ENCODE results near the gene SLC25A42. TPM values are rescaled to one million over a fixed set of nuclear protein-coding genes. Genes with fewer than 3 reads are reported as not detected.

Gene SLC25A42
- total and polyA plus RNA-seq, 2 of the 13 experiments (the other 11 are each of a cell fraction or from before 2014, with no cell fraction given), result 12.8 to 18.3 TPM

- H3K4me1 ChIP-seq (ENCODE audit: insufficient read depth, low read length), result peaks cover 14% of the 10 kb centered on the region
- ChIA-PET CTCF (ENCODE audit: low intra/inter-chr PET ratio, low total read pairs) (no interaction called here), POLR2A (no interaction called here)
- peaks cover 5% of the 10 kb centered on the region for H3K79me2 ChIP-seq (ENCODE audit: insufficient read depth, low read length)
- H4K20me1 ChIP-seq (ENCODE audit: insufficient read depth, low read length), result no peaks in the 10 kb centered on the region
- H3K4me3 ChIP-seq (replicated peaks in 1 of 3; ENCODE audit: insufficient read depth in 1 of 3, low read depth in 2 of 3, low read length in 3 of 3), result peak overlapping the region; percentile 67 to 80 (median 70)
- intact Hi-C loops (cut with micrococcal nuclease; ENCODE audit: unreplicated experiment), result loop anchor here (2.0 to 5.0 kb wide), 4 partner anchors 35 to 85 kb away; partner anchors contain the start of genes MEF2B and SLC25A42
- ATAC-seq (peak; percentile 41), DNase-seq (ENCODE audit: low spot score) (no peak), FAIRE-seq (no peak)
- H3K9me3 ChIP-seq (ENCODE audit: low read length), result peaks cover 3% of the 10 kb centered on the region; the same call in 1 of the 2 replicates
- H3K9ac ChIP-seq (ENCODE audit: insufficient read depth, low read depth, low read length), result peak overlapping the region; percentile 90
- H3K27ac ChIP-seq (ENCODE audit: extremely low read length, insufficient read depth, low read length), result peak overlapping the region; percentile 66
- H3K27me3 ChIP-seq (ENCODE audit: control insufficient read depth in 1 of 2, insufficient read depth in 2 of 2, low read length in 2 of 2), result no peaks in the 10 kb centered on the region
- TSS peak; percentile 75 for BruUV-seq (replicated peaks)
- in situ Hi-C loops (cut with HindIII; ENCODE audit: extremely low pct_ligation_motif_present, low pct_unique_long_range_greater_than_20kb), result loop anchor here (5.0 kb wide), 1 partner anchor 85 kb away; no protein-coding TSS in a partner anchor
- no peak overlapping the region for H2AFZ ChIP-seq (ENCODE audit: low read length)
- peak overlapping the region; percentile 99 for H3K4me2 ChIP-seq (ENCODE audit: low read depth, low read length)
- WGBS (ENCODE audit: low lambda C conversion rate), result 6% methylated on average over 19 of the region's 25 CpGs
- H3K36me3 ChIP-seq (replicated peaks in 1 of 2; ENCODE audit: control insufficient read depth in 1 of 2, insufficient read depth in 2 of 2, low read length in 2 of 2), result no peaks in the 10 kb centered on the region
- TF ChIP-seq, protein P1, sequence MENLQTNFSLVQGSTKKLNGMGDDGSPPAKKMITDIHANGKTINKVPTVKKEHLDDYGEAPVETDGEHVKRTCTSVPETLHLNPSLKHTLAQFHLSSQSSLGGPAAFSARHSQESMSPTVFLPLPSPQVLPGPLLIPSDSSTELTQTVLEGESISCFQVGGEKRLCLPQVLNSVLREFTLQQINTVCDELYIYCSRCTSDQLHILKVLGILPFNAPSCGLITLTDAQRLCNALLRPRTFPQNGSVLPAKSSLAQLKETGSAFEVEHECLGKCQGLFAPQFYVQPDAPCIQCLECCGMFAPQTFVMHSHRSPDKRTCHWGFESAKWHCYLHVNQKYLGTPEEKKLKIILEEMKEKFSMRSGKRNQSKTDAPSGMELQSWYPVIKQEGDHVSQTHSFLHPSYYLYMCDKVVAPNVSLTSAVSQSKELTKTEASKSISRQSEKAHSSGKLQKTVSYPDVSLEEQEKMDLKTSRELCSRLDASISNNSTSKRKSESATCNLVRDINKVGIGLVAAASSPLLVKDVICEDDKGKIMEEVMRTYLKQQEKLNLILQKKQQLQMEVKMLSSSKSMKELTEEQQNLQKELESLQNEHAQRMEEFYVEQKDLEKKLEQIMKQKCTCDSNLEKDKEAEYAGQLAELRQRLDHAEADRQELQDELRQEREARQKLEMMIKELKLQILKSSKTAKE (CRISPR knock-in tag; IDR thresholded peaks at IDR 0.05; ENCODE audit: borderline replicate concordance), result no peak
- TF ChIP-seq LCORL (IDR thresholded peaks at IDR 0.05) (no peak), LCORL (CRISPR knock-in tag; IDR thresholded peaks at IDR 0.05) (0 out of 2 replicates have a peak, but pooled peaks have one; percentile 13), NR3C1 (CRISPR knock-in tag; IDR thresholded peaks at IDR 0.05) (no peak), SMYD3 (CRISPR knock-in tag; IDR thresholded peaks at IDR 0.05) (no peak), ZNF766 (CRISPR knock-in tag; IDR thresholded peaks at IDR 0.05; ENCODE audit: borderline replicate concordance) (0 out of 2 replicates have a peak, but pooled peaks have one; percentile 21), SPEN (CRISPR knock-in tag; IDR thresholded peaks at IDR 0.05; ENCODE audit: low read depth) (no peak), ZNF777 (CRISPR knock-in tag; IDR thresholded peaks at IDR 0.05) (0 out of 2 replicates have a peak, but pooled peaks have one; percentile 3), RBAK (CRISPR knock-in tag; IDR thresholded peaks at IDR 0.05) (no peak), JARID2 (CRISPR knock-in tag; IDR thresholded peaks at IDR 0.05; ENCODE audit: insufficient replicate concordance) (no peak), KLF12 (CRISPR knock-in tag; IDR thresholded peaks at IDR 0.05; ENCODE audit: borderline replicate concordance) (0 out of 2 replicates have a peak, but pooled peaks have one; percentile 10), MEIS1 (CRISPR knock-in tag; IDR thresholded peaks at IDR 0.05; ENCODE audit: borderline replicate concordance) (0 out of 2 replicates have a peak, but pooled peaks have one; percentile 30), ZNF275 (CRISPR knock-in tag; IDR thresholded peaks at IDR 0.05; ENCODE audit: borderline replicate concordance) (no peak), ZNF772 (CRISPR knock-in tag; IDR thresholded peaks at IDR 0.05) (peak; percentile 10; the same call in 1 of the 2 replicates), ETS1 (CRISPR knock-in tag; IDR thresholded peaks at IDR 0.05) (0 out of 2 replicates have a peak, but pooled peaks have one; percentile 8), BCL3 (CRISPR knock-in tag; IDR thresholded peaks at IDR 0.05) (0 out of 2 replicates have a peak, but pooled peaks have one; percentile 31), AGO2 (optimal IDR thresholded peaks at IDR 0.05; ENCODE audit: low read depth, low read length) (peak; percentile 43), FOSL2 (CRISPR knock-in tag; IDR thresholded peaks at IDR 0.05) (no peak)
- TF ChIP-seq, protein P2, sequence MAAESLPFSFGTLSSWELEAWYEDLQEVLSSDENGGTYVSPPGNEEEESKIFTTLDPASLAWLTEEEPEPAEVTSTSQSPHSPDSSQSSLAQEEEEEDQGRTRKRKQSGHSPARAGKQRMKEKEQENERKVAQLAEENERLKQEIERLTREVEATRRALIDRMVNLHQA (CRISPR knock-in tag; IDR thresholded peaks at IDR 0.05), result no peak
Observed at GRCh38 chr19:19137556-19138108, 73.8 kb downstream of the SLC25A42 start.

Data from HepG2 (cell line).